GM21619 (cell line): ENCODE results near the gene RYR2.
A peak's percentile ranks its signal among the peaks of the same experiment; 100 is the strongest.

Experiments used
- ATAC-seq: cut with Tn5 transposase; IDR thresholded peaks from one replicate; pipeline ENCODE4 v1.9.1; 2021; ENCODE audit not compliant: unreplicated experiment

The RYR2 gene

DNA sequence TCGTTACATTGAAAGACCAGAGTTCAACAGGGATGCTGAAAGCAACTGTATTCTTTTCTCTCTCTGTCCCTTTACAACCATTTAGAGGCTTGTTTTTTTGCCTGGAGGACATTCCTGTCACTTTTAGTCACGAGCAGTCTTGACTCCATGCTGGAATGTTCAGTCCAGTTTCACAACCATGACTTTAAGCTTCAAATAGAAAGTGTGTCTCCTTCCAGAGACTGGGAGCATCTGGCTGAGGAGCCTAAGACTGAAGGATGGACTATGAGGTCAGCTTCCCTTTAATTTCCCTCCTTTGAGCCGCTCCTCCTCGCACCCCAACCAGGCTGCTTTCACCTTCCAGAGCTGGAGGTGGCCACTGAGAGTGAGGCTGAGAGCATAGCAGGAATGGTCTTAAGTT, 10.5 kb upstream of the RYR2 start:
- ATAC-seq = no peak

DNA sequence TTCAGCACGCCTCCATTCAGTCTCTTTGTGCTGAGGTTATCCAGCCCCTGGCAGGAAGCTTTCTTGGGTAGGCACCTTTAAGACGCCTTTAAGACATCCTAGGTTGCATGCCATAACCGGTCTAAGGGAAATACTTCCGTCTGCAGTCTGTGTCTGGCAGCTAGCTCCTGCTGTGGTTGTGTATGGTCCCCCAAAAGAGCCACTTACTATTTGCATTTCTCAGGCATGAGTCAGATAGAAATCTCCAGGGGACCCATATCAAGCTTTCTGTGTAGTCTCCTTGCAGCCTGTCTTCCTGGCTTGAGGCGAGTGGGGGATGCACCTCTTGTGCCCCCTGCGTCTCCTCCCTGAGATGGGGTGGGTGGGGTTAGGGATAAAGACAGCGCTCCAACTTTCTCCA, 10.0 kb upstream of the RYR2 start:
- peak; percentile 98 for ATAC-seq

DNA sequence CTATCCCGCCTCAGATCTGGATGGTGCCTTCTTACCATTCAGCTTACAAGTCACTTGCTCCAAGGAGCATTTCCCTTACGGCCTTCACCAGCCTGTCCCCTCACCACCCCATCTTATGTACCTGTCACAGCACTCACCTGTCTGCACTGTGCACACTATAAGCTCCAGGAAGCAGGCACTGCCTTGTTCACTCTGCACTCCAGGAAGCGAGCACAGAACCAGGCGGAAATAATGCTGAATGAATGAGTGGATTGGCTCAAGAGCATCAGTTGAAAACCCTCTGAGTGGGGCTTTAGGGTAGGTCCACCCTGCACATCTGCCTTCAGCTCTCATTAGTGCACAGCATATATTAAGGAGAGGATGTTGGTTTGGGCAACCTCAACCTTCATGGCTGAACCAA, 8.9 kb upstream of the RYR2 start:
- ATAC-seq = no peak

DNA sequence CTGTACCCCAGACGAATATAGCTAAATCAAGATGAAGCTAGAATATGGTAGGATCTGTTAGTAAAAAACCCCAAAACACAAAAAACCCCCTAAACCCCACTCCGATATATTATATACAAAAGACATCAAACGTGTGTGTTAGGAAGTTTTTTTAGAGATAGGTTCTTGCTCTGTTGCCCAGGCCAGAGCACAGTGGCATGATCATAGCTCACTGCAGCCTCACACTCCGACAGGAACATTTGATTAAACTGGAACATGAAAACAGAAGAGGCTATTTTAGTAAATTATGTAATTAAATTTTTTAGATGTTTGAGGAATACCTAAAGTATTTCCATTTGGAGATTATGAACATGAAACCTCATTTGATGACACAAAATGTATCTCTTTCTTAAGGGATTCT, 8.2 kb upstream of the RYR2 start:
- ATAC-seq = no peak

DNA sequence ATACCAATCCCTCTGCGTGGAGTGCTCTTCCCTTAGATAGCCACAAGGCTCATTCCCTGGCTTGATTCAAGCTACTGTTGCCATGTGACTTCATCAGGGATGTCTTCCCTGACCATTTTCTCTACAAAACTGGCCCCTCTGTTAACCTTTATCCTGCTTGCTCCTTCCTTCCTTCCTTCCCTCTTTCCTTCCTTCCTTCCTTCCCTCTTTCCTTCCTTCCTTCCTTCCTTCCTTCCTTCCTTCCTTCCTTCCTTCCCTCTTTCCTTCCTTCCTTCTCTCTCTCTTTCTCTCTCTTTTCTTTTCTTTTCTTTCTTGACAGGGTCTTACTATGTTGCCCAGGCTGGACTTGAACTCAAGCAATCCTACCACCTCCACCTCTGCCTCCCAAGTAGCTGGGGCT, 6.2 kb upstream of the RYR2 start:
- ATAC-seq = no peak

DNA sequence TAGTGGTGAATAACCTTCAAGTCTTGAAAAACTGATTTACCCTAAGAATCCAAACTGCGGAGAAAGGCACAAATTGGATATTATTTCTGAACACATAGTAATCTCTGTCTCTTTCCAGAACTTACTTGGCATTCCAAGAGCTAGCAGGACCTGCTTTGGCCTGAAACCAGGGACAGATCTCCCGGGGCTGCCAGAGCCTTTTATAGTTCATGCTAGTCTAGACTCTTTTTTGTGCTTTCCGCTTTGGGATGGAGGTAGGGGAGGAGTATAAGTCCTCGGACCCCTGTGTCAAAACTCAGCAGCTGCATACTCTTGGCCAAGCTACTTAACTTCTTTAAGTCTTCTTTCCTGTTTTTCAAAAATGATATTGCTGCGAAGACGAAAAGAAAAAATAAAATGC, 3.8 kb upstream of the RYR2 start:
- no peak for ATAC-seq

DNA sequence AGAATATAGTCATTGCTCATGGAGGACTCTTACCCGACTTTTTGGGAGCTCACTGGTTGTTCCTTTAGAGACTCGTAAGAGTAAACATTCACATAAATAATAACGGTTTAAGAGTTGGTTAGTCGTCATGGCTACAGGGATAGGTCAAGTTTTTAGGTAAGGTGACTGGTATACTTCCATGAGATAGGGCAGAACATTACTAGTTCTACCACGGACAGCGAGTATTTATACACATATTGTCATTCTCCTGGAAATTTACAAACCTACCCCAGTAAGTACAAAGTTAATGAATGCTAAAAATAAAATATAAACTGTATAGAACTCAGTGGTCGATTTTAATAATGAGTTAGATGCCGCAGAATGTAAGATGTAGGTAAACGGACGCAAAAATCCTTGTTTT, 1.2 kb upstream of the RYR2 start:
- no peak for ATAC-seq

DNA sequence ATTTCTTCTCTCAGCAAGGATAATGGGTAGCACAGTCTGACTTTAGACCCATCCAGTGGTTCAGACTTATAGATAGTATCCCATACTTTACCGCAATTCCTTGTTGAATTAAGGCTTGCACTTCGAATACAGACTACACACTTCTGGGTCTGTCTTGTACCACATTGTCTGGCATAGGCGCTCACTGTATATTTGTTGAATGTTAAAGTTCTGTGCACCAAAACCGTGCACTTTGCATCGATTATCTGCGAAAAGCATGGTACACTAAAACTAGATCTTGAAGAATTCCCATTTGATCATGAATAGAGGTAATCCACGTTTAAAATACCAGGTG, 556 bp upstream of the RYR2 start:
- ATAC-seq = no peak

DNA sequence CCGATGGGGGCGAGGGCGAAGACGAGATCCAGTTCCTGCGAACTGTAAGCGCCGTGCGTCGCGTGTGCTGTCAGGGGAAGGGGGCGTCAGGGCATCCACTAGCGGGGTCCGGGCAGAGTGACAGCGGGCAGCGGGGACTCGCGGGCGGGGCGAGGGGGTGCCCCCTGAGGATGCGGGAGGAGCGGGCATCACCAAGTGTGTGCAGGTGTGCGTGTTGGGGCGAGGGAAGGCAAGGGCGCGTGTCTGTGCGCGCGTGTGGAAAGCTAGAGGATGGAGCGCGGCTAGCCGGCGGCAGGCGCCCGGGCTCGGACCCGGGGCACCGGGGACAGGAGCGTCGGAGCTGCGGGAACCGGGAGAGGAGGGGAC, 525 bp downstream of the RYR2 start:
- no peak for ATAC-seq

DNA sequence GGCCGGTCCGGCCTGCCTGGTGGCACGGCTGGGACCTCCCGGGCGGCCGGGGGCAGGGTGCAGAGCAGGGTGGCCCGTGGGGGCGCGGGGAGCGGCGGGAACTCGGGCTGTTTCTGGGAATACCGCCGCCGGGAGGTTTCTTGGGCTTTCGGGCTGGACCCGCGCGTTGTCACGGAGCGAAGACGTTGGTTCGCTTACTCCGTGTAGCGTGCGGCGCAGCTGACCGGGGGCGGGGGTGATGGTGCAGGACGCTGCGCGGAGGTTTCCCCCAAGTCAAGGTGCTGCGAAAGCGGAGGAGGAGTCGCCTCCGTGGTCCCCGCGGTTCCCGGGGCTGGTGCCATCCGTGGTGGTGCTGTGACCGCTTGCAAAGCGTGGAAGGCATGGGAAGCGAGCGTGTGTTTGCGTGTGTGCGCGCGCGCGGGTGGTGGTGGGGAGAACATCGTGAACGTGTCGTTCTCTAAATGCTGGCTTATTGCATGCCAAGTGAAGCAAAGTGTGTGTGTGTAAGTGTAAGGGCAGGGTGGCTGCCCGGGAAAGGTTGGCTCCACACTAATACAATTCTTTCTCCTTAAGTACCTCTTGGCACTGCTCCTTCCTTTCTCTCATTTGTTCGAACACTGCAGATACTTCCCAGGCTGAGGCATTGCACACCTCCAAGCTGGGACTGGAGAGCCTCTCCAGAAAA, 1.1 kb downstream of the RYR2 start:
- no peak for ATAC-seq

DNA sequence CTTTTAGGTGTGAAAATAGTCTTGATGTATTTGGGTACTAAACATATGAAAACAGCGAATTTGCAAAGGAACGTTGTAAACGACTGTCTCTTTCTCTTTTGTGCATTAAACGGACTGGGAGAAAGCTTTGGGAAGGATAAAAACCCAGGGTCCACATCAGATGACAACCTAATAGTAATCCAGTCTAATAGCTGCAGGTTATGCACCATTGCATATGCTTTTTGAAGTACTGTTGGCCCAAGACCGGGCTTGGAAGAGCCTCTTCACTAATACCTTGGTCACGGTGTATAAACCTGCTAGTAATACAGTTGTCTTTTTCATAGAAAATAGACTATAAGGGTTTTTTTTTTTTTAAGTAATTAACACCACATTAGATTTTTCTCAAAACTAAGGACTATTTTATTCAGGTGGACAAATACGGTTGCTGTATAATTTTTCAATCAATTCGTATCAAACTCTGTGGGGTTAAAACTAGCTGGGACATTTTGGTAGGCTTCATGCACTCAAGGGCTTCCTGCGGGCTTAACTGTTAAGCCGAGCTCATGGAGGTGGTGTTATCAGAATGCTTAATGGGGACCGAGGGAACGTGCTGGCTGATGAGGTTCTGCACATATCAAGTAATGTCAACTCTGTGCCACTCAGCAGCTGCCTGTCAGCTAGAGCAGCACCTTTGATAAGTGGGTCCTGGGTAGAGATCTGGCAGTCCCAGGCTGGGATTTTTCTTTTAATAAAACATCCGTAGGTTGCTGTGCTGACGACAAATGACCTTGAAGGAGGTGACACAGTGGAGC, 2.1 kb downstream of the RYR2 start:
- no peak for ATAC-seq

DNA sequence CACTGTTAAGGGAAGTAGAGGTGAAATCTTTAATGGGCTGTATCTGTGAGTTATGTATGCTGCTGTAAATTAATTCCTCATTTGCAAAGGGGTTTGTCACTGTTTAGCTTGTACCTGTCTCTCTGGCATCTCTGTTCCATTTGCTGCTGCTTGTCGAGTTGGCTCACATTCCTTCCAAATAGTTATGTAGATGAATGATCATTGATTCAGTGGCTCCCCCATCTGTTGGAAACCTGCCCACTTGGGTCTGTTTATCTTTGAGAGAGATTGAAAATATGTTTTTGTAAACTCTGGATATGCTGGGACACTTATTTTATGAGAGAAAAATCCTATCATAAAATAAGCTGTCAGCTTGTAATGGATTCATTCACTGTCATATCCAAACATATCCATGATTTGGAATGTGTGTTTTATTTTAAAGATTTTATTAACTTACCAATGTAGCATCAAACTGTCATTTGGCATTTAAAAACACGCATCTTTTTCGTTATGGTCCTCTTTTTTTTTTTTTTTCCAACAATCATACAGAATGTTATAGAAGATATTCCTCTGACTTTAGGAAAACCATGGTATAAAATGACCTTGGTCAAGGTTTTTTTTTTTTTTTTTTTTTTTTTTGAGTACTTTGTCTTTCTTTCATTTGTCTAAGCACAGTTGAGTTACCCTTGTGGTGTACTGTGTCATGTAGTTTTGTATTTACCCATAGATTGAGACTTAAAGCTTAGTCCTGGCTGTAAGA, 3.5 kb downstream of the RYR2 start:
- ATAC-seq = no peak

DNA sequence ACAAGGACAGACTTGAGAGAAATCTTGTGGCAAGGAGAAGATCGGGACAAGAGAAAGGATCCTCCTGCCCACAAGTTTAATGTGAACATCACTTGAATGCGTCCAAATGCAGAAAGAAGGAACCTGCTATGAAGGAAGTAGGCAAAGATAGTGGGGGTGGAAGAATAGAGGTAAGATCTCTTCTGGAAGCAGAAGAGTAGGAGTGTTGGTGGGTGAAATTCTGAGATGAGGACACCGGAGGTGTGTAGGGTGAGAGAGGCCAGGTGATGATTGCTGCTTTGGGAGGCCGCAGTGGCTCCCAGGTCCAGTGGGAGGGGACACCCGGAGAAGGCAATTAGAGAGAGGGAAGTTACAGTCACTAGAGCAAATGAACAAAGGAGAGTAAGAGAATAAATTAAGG, 6.8 kb downstream of the RYR2 start:
- no peak for ATAC-seq

DNA sequence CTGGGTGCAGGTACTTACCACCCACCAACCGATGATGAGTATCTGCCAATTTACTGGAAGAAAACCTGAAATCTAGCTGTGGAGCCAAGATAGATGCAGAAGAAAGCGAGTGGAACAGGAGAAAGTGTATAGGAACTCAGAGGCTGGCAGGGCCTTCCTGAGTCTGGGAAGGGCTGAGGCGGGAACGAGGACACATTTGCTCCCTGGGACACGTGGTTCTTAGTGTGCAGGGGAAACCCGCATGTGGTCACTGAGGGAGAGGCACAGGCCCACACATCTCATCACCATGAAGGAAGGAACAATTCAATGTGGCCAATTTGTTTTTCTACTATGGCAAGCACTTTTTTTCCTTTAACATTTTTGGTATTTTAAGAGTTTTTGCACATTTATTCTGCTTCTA, 8.2 kb downstream of the RYR2 start:
- ATAC-seq = no peak

DNA sequence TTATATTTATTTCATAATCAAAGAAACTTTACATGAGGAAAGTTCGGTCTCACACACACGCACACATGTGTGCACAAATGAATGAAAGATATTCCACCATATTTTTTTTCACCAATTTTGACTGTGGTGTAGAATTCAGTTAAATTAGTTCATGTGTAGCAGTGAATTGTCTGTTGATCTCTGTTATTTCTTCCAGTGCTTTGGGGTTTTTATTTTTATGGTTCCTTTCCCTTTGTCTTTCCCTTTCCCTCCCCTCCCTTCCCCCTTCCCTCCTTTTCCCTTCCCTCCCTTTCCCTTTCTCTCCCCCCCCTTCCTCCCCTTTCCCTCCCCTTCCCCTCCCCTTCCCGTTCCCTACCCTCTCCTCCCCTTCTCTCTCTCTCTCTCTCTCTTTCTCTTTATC, 8.9 kb downstream of the RYR2 start:
- no peak for ATAC-seq

DNA sequence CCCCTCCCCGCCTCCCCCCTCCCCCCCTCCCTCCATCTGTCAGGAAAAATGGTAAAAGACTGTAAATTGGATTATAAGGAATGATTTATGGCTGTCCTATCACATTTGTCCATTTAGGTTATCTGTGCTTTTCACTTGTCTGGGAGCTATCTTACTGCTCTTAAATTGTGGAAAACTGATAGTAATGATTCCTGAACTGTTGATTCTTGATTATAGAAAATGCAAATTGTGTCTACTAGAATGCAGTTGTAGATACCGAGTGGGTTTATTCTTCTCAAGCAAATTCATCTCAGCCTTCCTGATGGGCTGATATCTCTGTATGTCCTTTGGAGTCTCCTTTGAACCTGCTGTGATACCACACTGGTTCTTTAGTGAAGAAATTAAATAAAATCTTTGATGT, 12.3 kb downstream of the RYR2 start:
- no peak for ATAC-seq

DNA sequence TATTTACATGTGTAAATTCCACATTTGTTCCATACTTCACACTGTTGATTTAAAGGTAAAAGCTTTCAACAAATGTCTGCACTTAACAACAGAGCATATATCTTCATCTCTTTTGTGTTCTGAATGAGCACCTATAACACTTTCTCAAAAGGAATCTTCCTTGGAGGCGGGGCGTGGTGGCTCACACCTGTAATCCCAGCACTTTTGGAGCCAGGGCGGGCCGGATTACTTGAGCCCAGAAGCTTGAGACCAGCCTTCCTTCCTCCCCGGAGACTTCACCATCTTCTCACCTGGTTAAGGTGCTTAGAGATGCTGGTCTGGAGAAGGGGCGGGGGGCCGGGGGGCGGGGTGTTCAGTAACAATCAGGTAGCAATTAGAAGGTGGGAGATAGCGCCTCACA, 16.5 kb downstream of the RYR2 start:
- no peak for ATAC-seq

DNA sequence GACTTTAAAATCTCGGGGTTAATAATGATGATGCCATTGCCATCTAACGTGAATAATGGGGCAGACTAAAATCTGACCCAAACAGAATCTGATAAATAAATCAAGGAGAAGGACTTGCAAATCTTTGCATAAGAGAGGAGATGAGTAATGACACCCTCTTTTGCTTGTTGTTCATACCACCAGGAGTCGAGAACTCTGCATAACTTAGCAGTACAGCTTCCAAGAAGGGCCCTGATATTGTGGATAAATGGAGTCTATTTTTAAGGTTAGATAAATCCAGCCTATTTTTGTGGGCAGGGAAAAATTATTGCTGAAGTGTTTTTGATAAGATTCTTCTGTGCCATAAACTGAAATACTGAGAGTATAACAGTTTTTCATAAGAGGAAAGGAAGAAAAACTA, 17.3 kb downstream of the RYR2 start:
- no peak for ATAC-seq

DNA sequence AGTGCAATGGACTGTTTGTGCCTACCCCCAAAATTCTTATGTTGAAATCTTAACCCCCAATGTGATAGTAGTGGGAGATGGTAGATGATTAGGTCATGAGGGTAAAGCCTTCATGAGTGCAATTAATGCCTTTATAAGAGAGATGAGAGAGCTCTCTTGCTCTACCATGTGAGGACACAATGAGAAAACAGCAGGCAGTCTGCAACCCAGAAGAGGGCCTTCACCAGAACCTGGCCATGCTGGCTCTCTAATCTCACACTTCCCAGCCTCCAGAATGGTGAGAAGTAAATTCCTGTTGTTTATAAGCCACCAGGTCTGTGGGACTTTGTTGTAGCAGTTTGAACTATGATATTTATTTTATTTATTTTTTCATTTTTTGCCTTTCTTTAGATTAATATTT, 21.0 kb downstream of the RYR2 start:
- no peak for ATAC-seq

DNA sequence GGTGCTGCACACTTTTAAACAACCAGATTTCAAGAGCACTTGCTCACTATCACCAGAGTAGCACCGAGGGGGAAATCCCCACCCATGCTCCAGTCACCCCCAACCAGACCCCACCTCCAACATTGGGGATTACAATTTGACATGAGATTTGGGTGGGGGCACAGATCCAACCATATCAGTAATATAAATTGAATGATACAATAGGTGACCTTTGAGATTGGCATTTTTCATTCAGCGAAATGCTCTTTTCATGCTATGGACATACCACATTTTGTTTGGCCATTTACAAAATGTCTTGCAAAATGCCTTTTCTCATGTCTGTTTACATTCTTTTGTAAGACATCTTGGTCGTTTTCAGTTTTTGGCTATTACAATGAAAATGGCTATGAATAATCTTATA, 23.9 kb downstream of the RYR2 start:
- no peak for ATAC-seq

DNA sequence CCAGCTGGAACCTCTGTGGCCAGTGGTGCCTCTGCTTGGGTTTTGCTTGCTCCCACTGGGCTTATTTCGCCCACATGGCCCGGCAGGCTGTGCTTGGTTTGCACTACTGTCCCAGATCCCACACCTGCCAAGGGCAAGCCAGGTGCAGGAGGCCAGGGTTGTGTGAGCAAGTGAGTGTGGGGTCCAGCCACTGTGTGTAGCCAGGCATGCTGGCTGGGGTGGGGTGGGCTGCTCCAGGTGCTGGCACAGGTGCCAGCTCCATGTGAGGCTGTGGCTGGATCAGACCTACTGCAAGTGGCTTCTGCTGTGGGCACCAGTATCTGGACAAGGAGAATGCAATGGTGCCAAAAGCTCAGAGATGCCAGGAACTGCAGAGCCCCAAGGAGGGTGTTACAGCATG, 28.5 kb downstream of the RYR2 start:
- ATAC-seq = no peak

DNA sequence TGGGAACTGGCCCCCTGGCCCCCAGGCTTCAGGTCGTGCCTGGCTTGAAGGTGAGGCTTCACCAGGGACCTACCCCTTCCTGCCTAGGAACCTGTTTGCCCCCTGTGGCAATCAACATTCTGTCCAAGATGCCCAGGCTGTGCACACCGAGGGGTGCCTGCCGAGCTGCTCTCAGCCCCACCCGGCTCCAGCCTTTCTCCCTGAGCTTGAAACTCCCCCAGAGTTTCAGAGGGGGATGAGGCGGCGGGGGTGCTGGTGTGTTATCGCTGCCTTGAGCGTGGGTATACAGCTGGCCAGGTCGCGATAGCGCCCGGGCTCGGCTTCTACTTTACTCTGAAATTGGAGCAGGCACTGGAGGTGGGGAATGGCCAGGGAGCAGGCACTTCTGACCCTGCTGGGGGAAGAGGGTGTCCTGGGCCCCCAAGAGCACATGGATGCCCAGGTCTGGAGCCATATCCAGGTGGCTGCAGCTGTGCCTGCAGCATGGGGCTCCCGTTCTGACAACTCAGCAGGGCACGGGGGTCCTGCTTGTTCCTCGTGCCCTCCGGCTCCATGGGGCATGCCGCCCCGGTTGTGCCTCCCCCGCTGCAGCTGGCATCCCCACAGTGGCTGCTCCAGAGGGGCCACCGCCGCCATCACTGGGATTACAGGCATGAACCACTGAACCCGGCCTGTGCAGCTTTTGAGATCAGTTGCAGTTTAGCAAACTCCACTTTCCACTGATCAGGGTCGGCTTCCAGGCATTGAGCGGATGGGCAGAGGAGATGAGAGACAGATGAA, 29.8 kb downstream of the RYR2 start:
- ATAC-seq = no peak
